Gastroesophageal sphincter (tissue), 4 donors: Measurements from ENCODE around the gene TRPV3. TPM values are rescaled to one million over a fixed set of nuclear protein-coding genes. Genes with fewer than 3 reads are reported as not detected.

Experiments
- ATAC-seq: fragments of 150-250 bp; one replicate; pipeline ENCODE4 v1.9.1; 2016; ENCODE audit warnings: mild to moderate bottlenecking, moderate library complexity
- H3K27ac ChIP-seq, 4 donors: fragments of 200-600 bp; sonication (generic) in 3 of 4; 1 replicate in 3 of 4; 2 replicates in 1 of 4; pipeline ENCODE4 v1.5.1; 2016 to 2019
- H3K27me3 ChIP-seq: fragments of 200-600 bp; sonication (generic); one replicate; pipeline ENCODE4 v1.5.1; 2019
- H3K36me3 ChIP-seq, 2 donors: fragments of 200-600 bp; sonication (generic); one replicate each; pipeline ENCODE4 v1.5.1; 2019; ENCODE audit warnings: control low read depth in 1 of 2
- H3K4me1 ChIP-seq, 3 donors: fragments of 200-600 bp; sonication (generic); 1 replicate in 2 of 3; 2 replicates in 1 of 3; pipeline ENCODE4 v1.5.1; 2016 to 2019; ENCODE audit warnings: control low read depth in 2 of 3
- H3K4me3 ChIP-seq, 2 donors: fragments of 200-600 bp; sonication (generic); one replicate each; pipeline ENCODE4 v1.5.1; 2019; ENCODE audit warnings: mild to moderate bottlenecking in 1 of 2, moderate library complexity in 1 of 2
- H3K9me3 ChIP-seq, 3 donors: fragments of 200-600 bp; sonication (generic); one replicate each; pipeline ENCODE4 v1.5.1; 2017 to 2019; ENCODE audit warnings: control low read depth in 2 of 3
- CTCF ChIP-seq, 4 experiments: fragments of 200-600 bp in 2 of 4; fragments of 450-650 bp in 2 of 4; sonication (generic) in 1 of 4; IDR thresholded peaks; one replicate each; pipeline ENCODE4 v1.5.1; 2017 to 2019; ENCODE audit warnings: antibody characterized with exemption in 4 of 4, mild to moderate bottlenecking in 2 of 4, moderate library complexity in 2 of 4
- EP300 ChIP-seq: sonication (generic); formaldehyde crosslinking; IDR thresholded peaks from one replicate; pipeline ENCODE4 v1.6.1; 2017; ENCODE audit warnings: antibody characterized with exemption, mild to moderate bottlenecking
- POLR2A ChIP-seq, 2 donors: fragments of 450-650 bp; IDR thresholded peaks; one replicate each; pipeline ENCODE4 v1.6.1; 2017; ENCODE audit warnings: antibody characterized with exemption in 2 of 2, mild to moderate bottlenecking in 2 of 2, moderate library complexity in 1 of 2
- POLR2AphosphoS5 ChIP-seq: sonication (generic); formaldehyde crosslinking; IDR thresholded peaks from one replicate; pipeline ENCODE4 v1.6.1; 2017; ENCODE audit warnings: antibody characterized with exemption
- WGBS, 2 donors: methylation state at CpG; one replicate each; pipeline ENCODE4 v1.1.5; 2018; ENCODE audit warnings: low coverage in 1 of 2; 5-methylcytosine and 5-hydroxymethylcytosine counted together
- total RNA-seq, 4 donors: library from RNA; depleted of rRNA; stranded (reverse); fragments of >200 nt; gene quantifications; one replicate each; pipeline ENCODE4 v1.1.0, GENCODE V29; 2016

Gene TRPV3
- total RNA-seq, 4 donors from 2014 or later = 0.31 to 0.82 (median 0.70) TPM

- Histone ChIP-seq H3K4me3 (no peak overlapping the region), H3K36me3 (no peaks in the 10 kb centered on the region), H3K9me3 (no peaks in the 10 kb centered on the region), H3K27ac (peak overlapping the region in 3 of 4 donors; percentile 60 to 69 (median 66)), H3K27me3 (peaks cover 84% of the 10 kb centered on the region), H3K4me1 (peaks cover 0 to 30% (median 0%) of the 10 kb centered on the region in 3 donors)
- WGBS, 2 donors = no CpG with 5 or more reads among the region's 36 CpGs
- no peak for TF ChIP-seq CTCF (IDR thresholded peaks at IDR 0.05)
- TF ChIP-seq POLR2AphosphoS5 = no peak
- no peak for TF ChIP-seq EP300
- no peak for TF ChIP-seq POLR2A (IDR thresholded peaks at IDR 0.05)
- ATAC-seq = no peak
Observed at GRCh38 chr17:3532106-3532858, 25.3 kb downstream of the TRPV3 start.

- H3K27me3 ChIP-seq = peaks cover 84% of the 10 kb centered on the region
- no peak for ATAC-seq
- TF ChIP-seq EP300 (no peak), CTCF (IDR thresholded peaks at IDR 0.05) (no peak)
- no peak overlapping the region for H3K4me3 ChIP-seq
- no peaks in the 10 kb centered on the region for H3K9me3 ChIP-seq
- no peaks in the 10 kb centered on the region for H3K36me3 ChIP-seq
- H3K27ac ChIP-seq = peak overlapping the region in 3 of 4 donors; percentile 60 to 69 (median 66)
- 50% methylated on average over 2 of the region's 21 CpGs; no CpG with 5 or more reads in 1 of the 2 donors for WGBS, 2 donors
- peaks cover 0 to 30% (median 0%) of the 10 kb centered on the region in 3 donors for H3K4me1 ChIP-seq
Observed at GRCh38 chr17:3531266-3532101, 26.1 kb downstream of the TRPV3 start.

- Histone ChIP-seq H3K27me3 (peaks cover 72% of the 10 kb centered on the region), H3K36me3 (no peaks in the 10 kb centered on the region), H3K4me1 (peaks cover 0 to 25% (median 0%) of the 10 kb centered on the region in 3 donors), H3K9me3 (no peaks in the 10 kb centered on the region), H3K27ac (peak overlapping the region in 3 of 4 donors; percentile 64 to 69 (median 66)), H3K4me3 (peak overlapping the region in 1 of 2 donors; percentile 14)
- 0 to 100% methylated on average over 1 to 2 of the region's 32 CpGs for WGBS, 2 donors
- peak; percentile 74 for ATAC-seq
- TF ChIP-seq EP300 = no peak
- no peak for TF ChIP-seq POLR2A (IDR thresholded peaks at IDR 0.05)
- TF ChIP-seq CTCF (IDR thresholded peaks at IDR 0.05) = no peak
- TF ChIP-seq POLR2AphosphoS5 = no peak
Observed at GRCh38 chr17:3529817-3530741, 27.5 kb downstream of the TRPV3 start.

GRCh38 chr17:3528880-3529511 is 28.6 kb downstream of the TRPV3 start:
- H3K36me3 ChIP-seq = no peaks in the 10 kb centered on the region
- TF ChIP-seq POLR2AphosphoS5 (no peak), POLR2A (IDR thresholded peaks at IDR 0.05) (no peak), CTCF (IDR thresholded peaks at IDR 0.05) (no peak), EP300 (no peak)
- H3K4me3 ChIP-seq = no peak overlapping the region
- ATAC-seq = no peak
- H3K4me1 ChIP-seq = peaks cover 0 to 21% (median 0%) of the 10 kb centered on the region in 3 donors
- peaks cover 61% of the 10 kb centered on the region for H3K27me3 ChIP-seq
- peak overlapping the region in 2 of 4 donors; percentile 66 to 69 for H3K27ac ChIP-seq
- H3K9me3 ChIP-seq = no peaks in the 10 kb centered on the region
- WGBS, 2 donors = 25 to 53% methylated on average over 4 to 10 of the region's 11 CpGs
